HG03159 (cell line): ENCODE measurements around the gene SLC12A8.

ENCODE experiments used
- ATAC-seq: cut with Tn5 transposase; IDR thresholded peaks from one replicate; pipeline ENCODE4 v1.9.1; 2021; ENCODE audit warnings: mild to moderate bottlenecking, moderate library complexity; ENCODE audit not compliant: unreplicated experiment

Gene SLC12A8

GRCh38 chr3:125055913-125056745 is 156.4 kb downstream of the SLC12A8 start, which contains the start of gene HEG1:
Gene HEG1 (minus strand): TSS chr3:125055997. CDS start chr3:125055890, 107 bp downstream.
- ATAC-seq = peak; percentile 60

- ATAC-seq = peak; percentile 17
These were observed 157.1 kb downstream of the SLC12A8 start for GRCh38 chr3:125055331-125055912.

DNA sequence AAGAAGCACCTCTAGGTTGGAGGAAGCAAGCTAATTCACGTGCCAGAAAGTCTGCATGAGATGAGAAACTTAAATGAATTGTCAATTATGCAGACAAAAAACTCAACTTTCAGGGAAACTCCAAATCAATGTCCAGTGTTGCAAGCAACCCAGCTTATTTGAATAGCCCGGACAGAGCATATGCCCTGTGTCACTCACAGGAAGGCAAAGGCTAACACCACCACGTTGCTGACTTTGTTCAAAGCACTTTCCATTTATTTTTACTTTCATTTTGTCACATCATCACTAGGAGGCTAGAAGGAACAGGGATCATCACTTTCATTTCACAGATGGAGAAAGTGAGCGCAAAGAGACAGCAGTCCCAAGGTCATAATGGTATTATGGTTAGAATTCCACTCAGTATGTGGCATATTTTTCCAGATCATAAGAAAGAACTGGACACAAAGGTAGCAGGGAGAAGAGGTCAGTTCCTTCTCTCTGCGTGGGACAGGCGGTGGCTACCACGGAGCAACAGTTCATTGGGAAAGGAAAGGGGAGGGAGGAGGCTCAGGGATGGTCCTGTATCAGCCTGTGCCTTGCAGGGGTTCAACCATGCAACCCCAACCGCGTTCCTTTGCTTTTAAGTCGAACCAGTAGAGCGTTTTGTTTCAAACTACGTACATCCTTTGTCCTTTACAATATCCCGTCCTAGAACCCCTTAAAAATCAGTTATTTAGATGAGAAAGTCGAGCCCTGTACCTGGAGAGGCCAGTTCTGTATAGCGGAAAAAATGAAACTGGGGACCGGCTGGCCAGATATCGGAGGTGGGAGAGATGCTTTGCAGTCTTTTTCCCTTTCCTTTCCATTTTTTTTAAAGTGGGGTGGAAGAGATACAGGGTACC is 157.9 kb downstream of the SLC12A8 start:
- no peak for ATAC-seq

GRCh38 chr3:125054062-125054448 is 158.5 kb downstream of the SLC12A8 start:
- no peak for ATAC-seq

DNA sequence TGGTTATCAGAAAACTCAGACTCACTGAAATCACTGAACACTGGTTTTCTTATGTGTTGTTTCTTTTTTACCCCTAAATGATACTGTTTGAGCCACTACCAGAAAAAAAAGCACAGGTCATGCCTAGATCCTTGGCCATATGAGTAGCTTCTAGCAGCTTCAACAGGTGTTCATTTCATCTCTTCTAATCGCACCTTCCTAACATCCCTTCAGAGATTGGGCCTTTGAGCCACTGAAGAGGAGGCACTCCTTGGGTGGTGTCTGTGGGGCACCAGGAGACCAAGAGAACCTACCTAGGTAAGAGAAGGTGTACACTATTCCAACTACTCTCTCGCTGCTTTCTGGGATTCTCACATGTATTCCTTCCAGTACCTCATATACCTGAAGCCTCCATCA is 159.2 kb downstream of the SLC12A8 start:
- no peak for ATAC-seq

- no peak for ATAC-seq
These were observed 159.8 kb downstream of the SLC12A8 start for GRCh38 chr3:125052624-125053303.

DNA sequence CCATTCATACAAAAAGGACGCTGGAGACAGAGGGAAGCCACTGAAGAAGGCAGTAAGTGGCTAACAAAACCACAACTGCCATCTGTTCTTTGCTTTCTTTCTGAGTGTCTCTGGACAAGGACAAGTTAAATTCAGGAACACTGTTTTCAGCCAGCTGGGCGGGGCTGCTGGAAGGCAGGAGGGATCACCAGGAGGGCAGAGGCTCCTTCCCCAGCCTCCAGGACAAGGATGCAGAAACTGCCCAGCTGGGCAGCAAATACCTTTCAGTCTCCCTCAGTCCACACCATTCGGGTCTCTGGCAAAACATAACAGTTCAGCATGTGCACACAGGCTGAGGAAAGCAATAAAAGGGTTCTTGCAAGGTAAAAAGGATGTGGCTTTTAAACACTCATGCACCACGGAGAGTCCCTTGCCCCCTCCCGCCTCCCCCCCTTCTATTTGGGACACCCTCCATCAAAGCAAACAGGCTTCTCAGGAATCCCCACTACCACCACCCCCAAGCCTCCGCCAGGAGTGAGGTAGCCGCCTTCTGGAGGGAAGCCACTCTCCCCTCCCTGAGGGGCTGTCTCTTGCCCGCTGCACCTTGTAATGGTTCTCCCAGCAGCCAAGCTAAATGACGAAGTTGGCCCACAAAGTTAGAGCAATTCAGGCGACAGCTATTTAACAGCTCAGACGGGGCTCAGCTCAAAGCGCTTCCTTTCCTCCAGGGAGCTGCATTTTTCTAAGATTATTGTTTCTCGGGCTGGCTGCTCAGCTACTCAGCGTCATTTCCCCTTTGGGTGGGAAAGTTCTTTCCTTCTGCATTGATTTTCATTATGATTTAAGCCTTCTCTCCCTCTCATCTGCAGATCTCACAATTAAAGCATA is 160.6 kb downstream of the SLC12A8 start:
- no peak for ATAC-seq

- no peak for ATAC-seq
These were observed 161.3 kb downstream of the SLC12A8 start for GRCh38 chr3:125051205-125051604.

DNA sequence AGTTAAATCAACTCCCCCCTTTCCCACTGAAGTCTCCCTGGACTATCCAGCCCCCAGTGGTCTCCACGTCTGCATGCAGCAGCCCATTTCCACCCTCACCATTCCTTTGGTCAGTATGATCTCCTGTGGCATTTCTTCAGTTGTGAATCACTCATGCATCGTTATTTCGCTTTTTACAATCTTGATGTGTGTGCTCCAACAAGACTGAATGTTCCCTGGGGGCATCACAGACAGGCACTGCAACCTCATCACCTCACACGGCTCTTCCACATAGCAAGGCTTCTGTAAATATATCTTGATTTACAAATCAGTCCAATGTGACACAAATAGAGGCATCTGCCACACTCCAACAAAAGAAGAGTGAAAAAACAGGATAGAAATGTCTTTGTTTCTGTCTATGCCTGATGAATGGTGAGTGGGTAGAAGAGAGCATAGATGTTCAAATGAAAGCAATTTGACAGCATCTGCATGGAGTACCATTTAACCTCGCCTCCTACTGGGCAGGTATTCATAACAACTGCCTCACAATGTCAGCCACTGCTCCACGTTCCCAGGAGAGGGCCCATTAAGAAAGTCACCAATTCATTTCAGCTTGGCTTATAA is 162.0 kb downstream of the SLC12A8 start:
- no peak for ATAC-seq

GRCh38 chr3:125048282-125048681 is 164.3 kb downstream of the SLC12A8 start:
- ATAC-seq = no peak

GRCh38 chr3:125045965-125046364 is 166.6 kb downstream of the SLC12A8 start:
- no peak for ATAC-seq

GRCh38 chr3:125045194-125045593 is 167.4 kb downstream of the SLC12A8 start:
- no peak for ATAC-seq

GRCh38 chr3:125043599-125044151 is 168.9 kb downstream of the SLC12A8 start:
- no peak for ATAC-seq

GRCh38 chr3:125042725-125043406 is 169.7 kb downstream of the SLC12A8 start:
- no peak for ATAC-seq

- no peak for ATAC-seq
These were observed 173.1 kb downstream of the SLC12A8 start for GRCh38 chr3:125039131-125040100.

DNA sequence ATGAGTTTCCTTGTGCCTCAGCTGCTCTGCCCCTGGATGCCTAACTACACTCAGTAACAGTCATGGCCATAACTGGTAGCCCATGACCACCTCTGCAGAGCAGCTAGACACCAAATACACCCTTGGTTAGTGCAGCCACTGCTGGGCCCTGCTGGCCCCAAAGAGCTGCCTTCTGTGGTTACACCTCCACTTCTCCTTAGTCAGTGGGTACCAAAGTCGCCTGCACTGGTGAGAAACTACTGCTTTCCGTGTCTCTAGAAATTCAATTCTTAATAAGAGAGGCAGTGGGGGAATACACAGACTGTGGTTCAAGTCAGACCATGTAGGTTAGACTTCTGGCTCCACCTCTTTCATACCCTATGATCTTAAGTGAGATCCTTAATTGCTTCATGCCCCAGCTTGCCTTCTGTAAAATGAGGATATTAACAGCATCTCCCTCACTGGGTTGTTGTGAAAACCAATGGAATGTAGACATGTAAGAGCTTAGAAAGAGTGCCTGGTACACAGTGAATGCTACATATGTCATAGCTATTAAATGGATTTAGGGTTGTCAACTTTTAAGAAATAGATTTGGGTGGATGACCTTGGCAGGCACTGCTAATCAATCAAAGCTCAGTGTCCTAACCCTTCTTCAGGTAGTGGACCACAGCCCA is 174.9 kb downstream of the SLC12A8 start:
- ATAC-seq = no peak

GRCh38 chr3:125035217-125035616 is 177.3 kb downstream of the SLC12A8 start:
- ATAC-seq = peak; percentile 67
